GOT3 (cell line): ENCODE data around the gene LHPP.

ENCODE experiments used
- DNase-seq: peaks from one replicate; lab custom pipeline; 2025; ENCODE audit warnings: mixed read lengths; lab: John Stamatoyannopoulos, UW

Gene LHPP

DNA sequence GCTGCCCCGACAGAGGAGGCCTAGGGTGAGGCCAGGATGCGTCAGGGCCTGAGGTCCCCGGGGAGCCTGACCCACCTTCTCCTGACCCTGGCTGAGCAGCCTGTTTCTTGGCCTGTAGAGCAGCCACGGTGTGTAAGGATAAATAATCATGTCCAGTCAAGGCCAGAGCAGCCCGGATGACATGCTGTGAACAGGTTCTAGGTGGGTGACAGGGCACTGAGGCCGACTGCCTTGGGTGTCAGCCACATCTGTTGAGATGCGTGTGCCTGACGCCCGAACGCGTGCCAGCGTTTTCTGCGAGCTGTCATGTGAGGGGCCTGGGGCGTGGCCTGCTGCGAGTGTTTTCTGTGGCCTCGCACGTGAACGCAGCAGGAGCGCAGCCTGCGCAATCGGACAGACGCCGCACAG, 164.2 kb downstream of the LHPP start:
- DNase-seq, result no peak

DNA sequence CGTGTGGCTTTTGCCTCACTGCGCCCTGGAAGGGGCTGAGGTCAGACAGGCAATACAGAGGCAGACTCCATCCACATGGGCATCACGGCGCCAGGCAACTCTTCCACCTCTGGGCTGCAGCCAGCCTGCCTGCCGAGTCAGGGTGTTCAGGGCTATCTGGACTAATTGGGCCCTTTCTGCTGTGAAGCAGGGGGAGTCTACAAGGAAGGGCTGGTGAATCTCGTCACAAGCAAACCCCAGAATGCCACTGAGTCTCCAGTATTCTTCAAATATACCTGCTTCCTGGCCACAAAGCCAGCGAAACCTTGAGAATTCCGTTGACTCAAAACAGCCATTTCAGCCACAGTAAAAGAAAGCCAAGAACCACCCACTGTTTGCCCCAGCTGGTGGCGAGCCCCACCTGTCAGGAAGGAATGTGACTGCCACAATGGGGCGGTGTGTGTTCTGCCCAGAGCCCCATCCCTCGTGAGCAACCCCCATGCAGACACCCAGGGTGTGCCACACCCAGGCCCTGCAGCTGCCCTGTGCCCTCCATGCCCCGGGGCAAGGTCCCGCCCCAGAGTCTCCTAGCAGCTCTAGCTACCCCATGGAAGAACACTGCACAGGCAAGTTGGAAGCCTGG, 165.2 kb downstream of the LHPP start:
- DNase-seq, result no peak

DNA sequence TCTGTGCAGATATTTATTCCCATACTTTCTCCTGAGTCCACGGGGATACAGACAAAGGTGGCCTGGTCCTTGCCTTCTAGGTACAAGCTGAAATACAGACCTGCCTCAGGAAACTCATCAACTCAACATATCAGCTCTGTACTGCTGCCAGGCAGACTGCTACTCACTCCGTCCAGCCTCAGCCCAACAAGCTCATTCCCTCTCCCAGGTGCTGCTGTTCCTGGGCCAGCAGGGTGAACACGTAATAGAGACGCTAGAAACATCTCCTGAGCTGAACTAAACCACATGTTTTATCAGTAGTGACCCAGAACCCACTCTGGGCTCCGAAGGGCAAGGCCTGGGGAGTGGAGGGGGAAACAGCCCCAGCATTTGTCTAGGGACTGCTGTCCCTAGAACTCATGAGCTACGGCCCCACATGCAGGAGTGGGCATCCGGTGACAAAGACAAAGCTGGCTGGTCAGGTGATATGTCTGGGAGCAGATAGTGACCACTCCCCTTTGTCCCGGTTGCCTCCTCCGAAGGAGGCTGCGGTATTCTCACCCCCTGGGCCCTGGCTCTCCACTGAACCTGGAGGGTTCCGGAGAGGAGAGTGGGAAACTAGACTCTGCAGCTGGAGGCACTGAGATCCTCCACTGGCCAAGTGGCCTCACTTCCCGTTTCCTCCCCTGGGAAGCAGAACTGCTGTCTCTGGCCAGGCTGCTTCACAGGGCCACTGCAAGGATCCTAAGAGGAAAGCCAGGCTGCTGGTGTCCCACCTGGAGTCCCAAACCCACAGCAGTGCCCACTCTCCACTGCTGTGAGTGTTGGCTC, 166.4 kb downstream of the LHPP start:
- DNase-seq, result no peak

DNA sequence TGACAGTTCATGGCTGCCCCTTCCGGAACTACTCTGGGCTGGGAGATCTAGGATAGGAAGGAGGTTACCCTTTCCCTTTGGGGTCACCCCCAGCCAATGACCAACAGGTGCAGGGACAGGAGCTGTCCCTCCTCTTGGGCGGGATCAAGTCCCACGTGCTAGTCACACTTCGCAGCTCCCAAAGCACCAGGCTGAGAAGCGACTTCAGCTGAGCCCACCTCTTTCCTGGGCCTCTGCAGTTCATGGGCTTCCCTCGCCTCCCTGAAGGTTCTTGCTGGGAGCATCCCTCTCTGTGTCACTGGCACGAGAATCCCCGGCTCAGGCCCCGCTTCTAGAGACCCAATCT, 167.0 kb downstream of the LHPP start:
- no peak for DNase-seq

DNA sequence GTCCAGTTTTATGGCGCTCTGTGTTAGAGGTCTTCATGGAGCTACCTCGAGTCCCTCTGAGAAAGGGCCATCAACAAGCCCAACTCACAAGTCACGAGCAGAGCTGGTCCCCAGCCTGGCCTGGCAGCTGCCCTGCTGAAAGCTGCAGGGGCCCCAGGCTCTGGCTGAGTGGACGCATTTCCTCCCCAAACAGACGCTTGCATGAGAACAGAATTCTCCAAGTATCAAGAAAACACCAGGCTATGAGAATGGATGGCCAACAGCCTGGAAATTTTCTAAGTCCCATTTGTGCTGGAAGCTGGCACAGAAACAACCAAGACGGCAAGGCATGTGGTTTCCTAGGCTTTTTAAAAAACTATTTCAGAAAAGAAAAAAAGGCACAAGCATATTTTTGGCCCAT, 167.8 kb downstream of the LHPP start:
- DNase-seq, result no peak

DNA sequence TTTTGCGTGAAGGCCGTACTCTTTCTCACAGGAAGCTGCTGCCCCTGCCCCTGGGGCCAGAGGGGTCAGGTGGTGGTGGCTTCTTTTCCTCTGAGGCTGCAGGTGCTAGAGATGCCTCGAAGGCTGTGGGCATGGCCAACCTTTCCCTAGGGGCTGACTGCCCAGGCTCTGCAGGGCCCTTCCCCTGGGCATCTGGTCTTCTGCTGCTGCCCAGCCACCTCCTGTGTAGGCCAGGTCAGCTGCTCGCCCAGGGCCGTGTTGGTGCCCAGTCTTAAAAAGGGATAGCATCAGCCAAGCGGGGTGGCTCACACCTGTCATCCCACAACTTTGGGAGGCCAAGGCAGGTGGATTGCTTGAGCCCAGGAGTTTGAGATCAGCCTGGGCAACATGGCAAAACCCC, 168.2 kb downstream of the LHPP start:
- DNase-seq, result no peak

DNA sequence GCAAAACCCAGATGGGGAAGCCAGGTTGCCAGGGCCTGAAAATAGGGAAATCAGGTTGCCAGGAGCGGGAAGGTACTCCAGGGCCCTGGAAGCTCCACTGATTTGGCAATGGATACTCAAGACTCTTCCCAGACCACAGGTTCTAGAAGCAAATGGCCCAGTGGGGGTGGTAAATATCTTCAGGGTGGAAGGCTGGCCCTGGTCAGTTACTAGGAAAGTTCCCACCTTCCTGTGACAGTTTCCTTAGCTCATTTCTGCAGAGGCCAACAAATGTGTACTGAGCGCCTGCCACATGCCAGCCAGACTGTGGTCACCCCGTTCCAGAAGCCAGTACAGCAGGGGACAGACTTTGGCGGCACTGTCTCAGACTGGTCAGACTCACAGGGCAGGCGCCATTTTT, 168.9 kb downstream of the LHPP start:
- DNase-seq, result no peak

DNA sequence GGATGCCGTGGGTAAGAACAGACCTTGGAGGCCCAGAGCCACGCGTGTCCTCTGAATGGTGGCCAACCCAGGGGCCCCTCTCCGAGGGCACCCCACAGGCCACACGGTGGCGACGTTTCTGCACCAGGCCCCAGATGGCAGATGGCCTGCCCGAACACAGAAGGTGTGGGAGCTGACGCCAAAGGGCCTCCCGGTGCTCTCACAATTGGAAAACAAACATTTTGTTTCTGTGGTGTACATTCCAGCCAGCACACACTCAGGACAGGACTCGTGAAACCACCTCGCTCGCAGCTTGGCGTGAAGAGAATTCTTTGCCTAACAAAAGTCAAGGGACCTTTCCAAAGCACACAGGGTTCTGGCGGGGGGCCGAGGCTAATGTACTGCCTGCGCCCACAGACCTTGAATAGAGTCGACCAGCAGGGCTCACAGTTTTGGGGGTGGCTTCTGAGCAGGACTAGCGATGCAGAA, 170.5 kb downstream of the LHPP start:
- no peak for DNase-seq

DNA sequence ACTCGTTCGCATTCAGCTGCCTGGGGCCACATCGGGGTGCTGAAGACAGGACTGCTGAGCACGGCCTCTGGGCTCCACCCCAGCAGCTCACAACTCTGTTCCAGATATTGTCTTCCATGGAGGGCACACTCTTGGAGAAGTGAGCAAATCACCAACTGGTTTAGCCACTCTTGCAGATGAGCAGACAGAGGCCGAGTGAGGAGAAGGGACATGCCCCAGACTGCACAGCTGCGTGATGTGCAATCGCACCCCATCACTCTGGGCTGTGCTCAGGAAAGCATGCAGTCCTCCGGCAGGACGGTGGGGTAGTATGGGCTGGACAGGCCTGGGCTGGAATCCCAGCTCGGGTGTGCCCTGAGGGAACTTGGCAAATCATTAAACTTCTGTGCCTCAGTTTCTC, 170.9 kb downstream of the LHPP start:
- no peak for DNase-seq

DNA sequence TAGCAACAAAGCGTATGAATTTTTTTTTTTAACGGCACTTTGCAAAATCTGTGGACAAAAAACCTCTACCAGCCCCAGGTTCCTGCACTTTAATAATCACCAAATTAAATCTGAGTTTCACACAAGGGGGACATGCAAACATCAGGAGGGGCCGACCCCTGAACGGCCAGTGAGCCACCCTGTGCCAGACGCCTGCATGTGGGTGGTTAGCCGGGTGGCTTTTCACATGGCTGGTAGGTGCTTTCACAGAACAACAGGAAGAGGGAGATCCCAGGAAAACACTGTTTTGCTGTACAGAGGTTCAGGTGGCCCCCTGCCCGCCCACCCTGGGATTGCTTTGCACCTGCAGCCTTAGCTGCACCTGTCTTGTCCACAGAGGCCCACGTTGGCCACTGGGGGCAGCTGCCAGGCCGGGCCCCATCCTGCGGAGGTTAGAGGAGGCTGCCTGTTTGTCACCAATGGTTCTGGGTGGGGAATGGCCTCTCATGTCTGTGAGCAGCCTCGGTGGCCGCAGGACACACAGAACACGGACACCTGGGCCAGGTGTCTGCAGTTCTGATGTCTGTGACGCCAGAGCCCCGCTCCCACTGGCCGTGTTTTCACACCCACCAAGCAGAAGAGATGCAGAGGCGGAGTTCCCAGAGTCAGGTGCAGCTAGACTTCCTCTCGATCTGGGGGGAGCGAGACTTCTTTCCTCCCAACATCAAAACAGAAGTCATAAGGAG, 174.8 kb downstream of the LHPP start:
- DNase-seq, result no peak

DNA sequence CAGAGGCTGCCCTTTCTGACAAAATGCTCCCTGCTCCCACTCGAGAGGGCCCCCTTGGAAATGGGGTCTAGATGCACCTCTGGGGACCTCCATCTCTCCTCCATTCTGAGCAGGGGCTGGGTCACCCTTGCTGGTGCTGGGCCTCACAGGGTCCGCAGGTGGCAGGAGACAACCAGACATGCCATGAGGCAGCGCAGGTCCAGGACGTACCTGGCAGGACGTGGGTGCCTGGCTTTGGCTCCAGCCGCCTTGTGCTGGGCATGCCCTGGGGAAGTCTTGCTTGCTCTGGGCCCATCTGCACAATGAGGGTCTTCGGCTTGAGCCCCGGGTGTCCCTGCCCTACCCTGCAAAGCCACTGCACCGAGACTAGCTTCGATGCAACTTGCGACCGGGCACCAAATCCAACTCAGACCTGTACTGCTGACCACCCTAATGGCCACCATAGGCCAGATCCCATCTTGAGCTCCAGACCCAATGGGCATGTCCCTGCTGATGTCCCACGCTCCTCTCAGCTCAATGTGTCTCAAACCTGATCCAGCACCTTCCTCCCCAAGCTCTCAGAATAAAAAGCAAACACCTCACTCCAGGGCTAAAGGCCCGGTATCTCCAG, 175.6 kb downstream of the LHPP start:
- no peak for DNase-seq

DNA sequence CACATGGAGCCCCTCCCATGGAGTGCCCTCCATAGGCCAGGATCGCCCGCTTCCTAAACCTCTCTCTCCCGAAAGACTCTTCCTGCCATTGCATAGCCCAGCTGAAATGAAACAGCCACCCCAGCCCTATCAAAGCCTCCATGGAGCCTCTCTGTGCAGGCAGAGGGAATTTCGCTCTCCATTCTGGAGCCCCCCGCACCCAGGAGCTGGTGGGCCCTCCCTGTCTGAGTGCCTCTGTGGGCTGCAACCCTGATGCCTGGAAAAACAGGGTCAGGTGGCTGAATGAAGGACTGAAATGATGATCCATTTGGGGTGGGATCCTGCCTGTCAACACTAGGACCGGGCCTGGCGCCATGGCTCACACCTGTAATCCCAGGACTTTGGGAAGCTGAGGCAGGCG, 176.1 kb downstream of the LHPP start:
- DNase-seq, result no peak

DNA sequence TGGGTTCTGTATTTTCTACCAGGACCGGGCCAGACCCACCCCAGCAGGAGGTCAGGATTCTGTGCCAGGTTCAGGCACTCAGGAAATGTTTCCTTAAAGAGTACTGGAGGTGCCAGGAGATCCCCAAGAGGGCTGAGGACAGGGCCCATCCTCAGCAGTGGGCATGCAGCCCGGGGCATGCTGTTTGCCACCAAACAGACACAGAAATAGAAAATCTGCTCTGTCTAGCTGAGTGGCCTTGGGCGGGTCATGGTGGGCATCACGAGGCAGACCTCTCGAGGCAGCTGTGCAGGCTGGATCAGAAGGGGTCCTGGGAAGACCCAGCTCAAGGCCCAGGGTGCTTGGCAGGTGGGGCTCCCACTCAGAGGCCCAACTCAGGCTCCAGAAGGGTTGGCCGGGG, 177.6 kb downstream of the LHPP start:
- DNase-seq, result no peak

DNA sequence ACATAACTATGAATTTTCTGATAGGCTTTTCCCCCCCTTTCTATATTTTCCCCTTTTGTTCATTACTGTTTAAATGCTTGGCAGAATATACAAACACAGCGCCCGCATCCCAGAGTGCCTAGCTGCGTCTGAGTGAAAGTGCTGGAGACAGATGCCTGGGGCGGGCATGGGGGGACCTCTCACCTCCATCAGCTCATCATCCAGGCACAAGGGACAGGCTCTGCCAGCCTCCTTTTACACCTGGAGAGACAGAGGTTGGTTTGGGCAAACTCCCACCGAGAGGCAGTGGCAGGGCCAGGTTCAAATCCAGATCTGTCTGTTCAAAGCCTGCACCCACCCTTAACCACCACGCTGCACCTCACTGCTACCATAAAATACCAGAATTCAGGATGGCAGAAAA, 178.0 kb downstream of the LHPP start:
- DNase-seq, result no peak

DNA sequence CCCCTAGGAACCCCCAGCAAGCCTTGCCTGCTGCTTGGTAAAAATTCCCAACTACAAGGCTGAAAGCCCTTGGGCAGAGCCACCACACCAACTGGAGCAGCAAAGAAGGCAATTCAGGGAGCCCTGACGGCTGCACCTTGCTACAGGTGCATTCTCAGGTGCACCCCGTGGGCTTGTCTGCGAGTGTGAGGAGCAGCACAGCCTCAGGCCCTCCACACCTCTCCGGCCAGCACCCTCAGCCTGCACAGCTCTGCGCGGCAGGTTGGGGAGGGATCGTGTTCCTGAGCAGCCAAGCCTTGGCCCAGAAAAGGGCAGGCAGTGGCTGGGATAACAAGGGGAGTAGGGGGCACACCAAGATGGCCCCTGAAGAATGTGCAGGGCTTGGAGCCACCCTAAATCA, 178.4 kb downstream of the LHPP start:
- DNase-seq, result no peak

DNA sequence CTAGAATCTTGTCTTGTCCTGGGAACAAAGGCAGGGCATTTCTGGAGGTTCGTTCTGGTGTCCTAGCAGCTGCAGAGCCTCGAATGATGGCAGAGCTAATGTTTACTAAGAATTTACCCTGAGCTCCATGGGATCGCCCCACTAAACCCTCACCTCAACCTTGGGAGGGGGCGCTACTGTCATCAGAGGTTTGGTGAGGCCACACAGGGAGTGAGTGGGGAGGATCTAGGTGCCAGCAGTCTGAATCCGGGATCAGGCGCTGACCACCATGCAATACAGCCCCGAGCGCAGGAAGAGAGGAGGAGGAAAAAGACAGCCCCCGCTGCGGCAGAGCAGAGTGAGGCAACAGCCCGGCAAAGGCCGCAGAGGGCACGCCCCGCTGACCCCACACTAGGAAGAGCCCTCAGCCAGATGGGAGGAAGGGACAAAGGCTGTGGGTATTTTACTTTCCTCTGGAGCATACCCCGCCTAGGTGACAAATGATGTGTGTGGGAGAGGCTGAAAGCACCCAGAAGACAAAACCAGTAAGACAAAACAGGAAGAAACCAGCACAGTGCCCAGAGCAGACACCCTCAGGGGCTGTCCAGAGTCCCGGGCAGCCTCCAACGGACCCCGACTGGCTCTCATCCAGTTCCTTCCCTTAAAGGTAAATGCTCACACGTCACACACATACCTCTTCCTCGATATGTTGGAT, 179.1 kb downstream of the LHPP start:
- DNase-seq, result no peak

DNA sequence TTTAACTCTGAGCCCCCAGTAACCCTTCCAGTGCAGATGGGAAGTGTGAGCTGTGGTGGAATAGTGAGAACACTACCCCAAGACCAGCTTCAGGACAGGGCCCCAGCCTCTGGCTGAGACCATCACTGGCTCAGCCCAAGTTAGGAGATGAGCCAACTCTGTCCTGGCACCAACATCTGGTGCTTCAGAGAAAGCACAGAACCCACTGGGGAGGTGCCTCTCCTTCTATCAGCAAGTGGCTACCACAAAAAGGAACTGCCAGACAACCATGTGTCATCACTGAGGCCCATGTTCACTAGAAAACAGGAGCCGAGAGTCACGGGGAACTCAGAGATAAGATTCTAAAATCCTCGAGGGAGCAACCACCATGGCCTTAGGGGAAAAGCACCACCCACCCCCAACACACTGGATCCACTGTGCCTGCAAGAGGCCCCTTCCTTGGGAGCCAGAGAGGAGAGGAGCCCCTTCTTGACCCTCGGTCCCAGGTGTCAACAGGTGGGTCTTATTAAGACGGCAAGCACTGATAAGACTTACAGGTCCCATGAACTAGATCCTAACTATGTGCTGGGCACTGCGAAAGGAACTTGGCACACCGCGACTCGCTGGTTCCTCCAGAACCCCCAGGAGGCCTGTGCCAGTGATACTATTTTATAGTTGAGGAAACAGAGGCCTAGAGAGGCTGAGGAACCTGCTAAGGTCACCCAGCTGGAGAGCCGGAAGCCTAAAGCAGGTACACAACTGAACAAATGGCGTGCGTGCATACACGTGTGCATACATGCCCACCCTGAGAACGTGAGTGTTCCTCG, 179.9 kb downstream of the LHPP start:
- DNase-seq, result no peak

DNA sequence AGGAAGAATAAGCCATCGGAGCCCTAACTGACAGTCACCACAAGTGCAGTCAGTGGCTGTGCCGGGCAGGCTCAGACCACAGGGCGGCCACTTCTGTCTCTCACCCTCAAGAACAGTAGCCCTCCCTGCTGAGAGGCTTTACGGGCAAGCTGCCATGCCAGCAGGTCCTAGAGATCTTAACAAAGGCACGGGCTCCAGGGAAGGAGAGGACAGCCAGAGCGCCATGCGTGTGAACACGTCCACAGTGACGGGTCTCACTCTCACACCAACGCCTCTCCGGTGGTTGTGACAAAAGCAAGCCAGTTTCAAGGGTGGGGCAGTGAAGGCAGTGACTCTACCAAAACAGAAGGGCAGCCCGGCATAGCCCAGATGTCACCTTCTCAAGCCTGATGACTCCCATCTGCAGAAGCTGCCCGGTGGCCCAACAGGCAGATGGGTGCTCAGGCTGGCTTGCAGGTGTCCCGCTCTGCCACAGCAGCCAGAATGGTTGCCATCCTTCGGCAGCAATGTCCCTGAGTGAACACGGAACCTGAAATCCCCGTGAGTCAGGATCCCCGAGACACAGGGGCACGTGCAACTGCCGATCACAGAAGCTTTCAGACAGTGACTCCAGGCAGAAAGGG, 180.6 kb downstream of the LHPP start:
- no peak for DNase-seq

DNA sequence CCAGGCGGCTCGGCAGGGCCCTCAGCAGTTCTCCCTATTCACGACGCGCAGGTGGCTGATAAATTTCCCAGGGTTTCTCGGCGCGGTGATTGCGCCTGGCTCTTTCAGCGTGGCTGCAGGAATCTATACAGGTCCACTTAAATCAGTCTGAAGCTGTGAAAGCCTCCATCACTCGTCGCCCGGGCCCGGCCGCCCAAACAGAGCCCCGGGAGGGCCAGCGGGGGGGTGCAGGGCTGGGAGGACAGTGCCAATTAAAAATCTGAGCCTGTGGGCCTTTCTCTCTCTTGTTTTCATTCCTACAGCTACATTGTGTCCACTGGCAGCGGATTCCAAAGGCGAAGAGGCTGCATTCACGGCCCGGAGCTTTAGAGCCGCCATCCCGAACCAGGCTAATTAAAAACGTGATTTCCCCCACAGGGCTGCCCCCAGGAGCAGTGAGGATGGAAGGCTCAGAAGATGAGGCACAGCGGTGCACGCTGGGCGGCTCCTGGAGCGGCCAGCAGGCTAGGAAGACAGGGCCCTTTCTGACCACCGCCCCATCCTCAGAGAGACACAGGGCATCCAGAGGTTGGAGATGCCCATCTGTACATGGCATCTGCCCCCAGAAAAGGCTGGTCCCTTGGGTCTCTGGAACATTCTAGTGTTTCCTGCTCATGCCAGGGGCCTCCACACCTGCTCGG, 181.8 kb downstream of the LHPP start:
- no peak for DNase-seq

DNA sequence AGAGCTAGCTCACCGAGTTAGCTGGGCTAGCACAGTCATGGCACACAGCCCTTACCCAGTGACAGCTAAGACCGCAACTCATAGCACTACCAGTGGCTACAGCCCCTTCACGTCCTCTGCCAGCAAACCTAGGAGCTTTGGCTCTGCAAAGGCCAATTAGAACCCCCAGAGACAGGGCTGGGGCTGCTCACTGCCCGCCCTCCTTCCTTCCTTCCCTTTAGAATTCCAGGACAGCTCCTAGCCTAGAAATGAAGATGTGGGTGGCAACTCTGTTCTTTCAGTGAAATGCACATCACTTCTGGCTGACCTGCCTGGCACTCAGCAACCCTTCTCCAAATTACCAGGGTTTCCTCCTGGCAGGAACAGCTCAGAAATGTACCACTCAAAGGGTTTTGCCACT, 182.6 kb downstream of the LHPP start:
- DNase-seq, result no peak
